Stimulated activated CD8-positive, alpha-beta memory T cell treated with anti-CD3 and anti-CD28 coated beads, Interleukin-15, amount 100 ng/mL, for 48 hours (primary cell): Measurements from ENCODE around the gene IKZF5.

ENCODE experiments used
- DNase-seq, 2 donors: peaks; one replicate each; pipeline ENCODE4 v3.0.0-alpha.2; 2020; ENCODE audit warnings: low read depth in 2 of 2

IKZF5 gene

DNA sequence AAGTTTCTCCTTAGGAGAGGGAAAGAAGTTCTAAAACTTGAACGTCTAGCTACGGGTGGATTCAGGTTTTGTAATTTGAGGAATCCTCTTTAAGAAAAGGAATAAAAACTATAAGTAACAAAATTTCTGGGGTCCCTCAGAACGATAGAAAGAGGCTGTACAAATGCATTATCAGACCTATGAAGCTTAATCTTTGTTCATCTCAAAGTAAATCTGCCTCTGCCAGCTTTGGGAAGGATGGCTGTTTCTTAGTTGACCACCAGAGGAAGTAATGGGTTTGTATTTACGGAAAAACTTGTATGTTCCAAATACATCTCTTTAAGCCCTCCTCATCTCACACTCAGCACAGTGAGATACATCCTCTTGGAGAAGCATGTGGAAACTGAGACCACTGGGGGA is 27.5 kb downstream of the IKZF5 start:
- DNase-seq, result no peak

DNA sequence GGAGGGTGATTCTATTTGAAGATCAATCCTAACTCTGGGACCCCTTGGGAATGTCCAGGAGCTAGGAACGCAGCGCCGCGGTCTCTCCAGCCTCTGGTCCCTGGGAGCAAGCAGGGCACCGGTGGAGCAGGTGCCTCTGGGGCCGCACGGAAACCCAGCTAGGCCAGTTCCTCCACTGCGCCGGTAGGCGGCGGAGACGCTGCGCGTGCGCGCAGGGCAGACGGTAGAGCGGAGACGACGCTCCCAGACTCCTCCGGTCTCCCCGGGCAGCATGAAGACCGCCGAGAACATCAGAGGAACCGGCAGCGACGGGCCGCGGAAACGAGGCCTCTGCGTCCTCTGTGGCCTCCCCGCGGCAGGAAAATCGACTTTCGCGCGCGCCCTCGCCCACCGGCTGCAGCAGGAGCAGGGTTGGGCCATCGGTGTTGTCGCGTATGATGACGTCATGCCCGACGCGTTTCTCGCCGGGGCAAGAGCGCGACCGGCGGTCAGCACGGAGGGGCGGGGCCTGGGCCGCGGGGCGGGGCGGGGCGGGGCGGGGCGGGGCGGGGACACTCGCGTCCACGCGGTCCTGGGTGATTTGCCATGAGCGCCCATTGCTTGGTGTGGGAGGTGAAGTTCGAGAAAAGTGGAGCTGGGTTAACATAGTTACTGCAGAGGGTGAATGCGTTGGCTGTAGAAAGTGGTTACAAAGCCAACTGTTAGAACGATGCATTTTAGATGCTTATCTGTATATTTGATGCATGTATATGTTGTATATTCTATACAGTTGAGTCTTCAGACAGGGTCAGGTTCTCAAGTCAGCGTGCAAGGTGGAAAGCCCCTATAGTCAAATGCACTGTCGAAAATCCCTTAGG is 28.2 kb downstream of the IKZF5 start, which contains the start of gene PSTK:
TSS of gene PSTK (plus strand) at position 193 of the 857 bp plus-strand sequence. CDS start at position 272, 79 bp downstream.
- DNase-seq, result peak; percentile 78 to 83

DNA sequence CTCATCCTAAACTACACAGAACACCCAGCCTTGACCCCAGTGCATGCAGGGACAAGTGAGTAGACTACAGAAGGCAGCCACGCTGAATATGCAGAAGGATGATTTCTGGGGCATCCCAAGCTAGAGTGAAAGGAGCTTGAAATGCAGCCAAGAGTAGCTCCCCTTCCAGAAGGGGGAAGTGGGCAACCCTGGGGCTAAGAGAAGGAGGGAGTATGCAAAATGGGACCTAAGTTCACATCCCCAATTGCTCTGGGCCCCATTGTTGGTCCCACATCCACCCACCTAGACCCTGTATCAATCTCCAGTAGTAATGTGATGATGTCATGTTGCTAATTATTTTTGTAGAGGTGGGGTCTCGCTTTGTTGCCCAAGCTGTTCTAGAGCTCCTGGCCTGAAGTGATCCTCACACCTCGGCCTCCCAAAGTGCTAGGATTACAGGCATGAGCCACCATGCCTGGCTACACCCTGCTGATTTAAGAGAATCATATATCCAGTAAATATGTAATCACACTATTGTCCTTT is 34.0 kb downstream of the IKZF5 start:
- DNase-seq, result no peak

DNA sequence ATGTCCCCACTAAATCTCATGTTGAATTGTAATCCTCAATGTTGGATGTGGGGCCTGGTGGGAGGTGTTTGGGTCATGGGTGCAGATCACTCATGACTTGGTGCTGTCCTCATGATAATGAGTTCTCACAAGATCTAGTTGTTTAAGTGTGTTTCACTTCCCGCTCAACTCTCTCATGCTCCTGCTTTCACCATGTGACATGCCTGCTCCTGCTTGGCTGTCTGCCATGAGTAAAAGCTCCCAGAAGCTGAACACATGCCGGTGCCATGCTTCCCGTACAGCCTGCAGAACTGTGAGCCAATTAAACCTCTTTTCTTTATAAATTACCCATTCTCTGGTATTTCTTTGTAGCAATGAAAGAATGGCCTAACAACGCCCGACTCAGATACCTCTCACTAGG is 34.6 kb downstream of the IKZF5 start:
- DNase-seq, result no peak

DNA sequence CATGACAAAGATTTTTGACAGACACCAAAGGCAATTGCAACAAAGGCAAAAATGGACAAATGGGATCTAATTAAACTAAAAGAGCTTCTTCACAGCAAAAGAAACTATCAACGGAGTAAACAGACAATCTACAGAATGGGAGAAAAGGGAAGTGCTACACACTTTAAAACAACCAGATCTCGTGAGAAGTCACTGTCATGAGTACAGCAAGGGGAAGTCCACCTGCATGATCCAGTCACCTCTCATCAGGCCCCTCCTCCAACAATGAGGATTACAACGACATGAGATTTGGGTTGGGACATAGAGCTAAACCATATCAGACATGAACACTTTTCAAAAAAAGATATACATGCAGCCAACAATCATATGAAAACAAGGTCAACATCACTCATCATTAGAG is 39.9 kb downstream of the IKZF5 start:
- DNase-seq, result no peak

DNA sequence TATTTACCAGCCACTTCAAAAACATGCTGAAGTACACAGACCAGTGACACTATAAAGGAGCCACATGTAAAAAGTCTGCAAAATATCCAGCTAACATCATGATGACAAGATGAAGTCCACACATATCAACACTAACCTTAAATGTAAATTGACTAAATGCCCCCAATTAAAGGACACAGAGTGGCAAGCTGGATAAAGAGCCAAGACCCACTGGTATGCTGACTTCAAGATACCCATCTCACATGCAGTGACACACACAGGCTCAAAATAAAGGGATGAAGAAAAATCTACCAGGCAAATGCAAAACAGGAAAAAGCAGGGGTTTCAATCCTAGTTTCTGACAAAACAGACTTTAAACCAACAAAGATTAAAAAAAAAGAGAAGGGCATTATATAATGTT is 41.7 kb downstream of the IKZF5 start:
- DNase-seq, result no peak

DNA sequence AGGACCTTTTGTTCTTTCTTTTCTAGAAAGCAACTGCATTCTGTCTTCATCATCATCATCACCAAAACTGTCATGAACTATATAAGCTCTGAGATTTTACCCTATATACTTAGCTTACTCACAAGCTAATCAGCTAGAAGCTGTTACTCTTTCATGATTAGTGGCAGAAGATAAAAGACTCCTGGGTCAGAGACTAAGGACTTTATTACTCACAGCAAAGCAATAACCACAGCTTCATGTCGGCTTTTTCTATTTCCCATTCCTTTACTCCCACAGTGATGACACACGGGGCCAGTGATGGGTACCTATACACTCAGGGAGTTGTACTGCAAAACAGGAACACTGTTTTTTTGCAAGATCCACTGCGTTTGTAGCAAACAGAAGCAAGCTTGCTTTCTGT is 46.2 kb downstream of the IKZF5 start:
- DNase-seq, result no peak

DNA sequence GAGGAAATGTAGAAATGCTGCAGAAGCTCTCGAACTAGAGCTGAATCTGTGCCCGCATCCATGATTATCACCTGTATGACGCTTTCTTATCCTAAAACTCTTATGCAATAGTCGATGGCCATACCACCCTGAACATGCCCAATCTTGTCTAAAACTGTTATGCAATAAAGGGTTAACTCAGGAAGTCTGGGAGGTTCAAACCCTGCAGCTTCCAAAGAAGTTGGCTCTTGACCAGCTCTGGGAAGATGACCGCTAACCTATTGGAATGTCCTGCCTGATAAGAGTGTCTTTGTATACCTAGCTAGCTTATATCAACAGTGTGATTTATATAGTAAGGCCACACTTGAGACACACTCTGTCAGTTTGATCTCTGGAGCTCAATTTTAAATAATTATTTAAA is 51.1 kb downstream of the IKZF5 start:
- no peak for DNase-seq

DNA sequence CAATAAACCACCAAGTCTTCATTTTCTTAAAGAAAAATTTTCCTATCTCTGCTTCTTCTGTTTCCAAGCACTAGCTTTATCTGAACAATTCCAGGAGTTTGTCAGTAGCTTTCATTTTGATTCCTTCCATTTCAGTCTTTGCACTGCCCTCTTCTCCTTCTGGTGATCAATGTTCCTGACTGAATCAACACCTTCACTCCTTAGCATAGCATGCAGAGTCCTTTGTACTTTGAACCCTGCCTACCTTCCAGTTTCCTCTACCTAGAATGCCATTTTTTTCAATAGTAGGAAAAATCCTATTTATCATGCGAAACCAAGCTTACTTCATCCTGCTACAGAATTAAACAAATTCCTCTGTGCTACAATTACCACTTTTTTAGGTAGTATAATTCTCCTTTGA is 52.7 kb downstream of the IKZF5 start:
- no peak for DNase-seq

DNA sequence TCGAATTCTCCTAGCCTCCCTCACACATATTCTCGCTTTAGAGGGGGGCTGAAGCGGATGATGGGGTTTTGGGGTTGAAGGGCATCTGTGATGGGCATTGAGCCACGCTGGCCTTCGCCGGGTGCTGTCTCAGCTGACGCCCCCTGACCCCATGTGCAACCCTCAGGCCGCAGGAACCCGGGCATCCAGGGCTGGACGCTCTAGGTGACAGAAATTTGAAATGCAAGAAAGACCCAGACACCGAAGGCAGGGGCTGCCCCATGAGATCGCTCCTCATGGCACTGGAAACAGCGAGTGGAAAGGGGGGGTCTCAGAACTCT is 53.9 kb downstream of the IKZF5 start:
- DNase-seq, result no peak

DNA sequence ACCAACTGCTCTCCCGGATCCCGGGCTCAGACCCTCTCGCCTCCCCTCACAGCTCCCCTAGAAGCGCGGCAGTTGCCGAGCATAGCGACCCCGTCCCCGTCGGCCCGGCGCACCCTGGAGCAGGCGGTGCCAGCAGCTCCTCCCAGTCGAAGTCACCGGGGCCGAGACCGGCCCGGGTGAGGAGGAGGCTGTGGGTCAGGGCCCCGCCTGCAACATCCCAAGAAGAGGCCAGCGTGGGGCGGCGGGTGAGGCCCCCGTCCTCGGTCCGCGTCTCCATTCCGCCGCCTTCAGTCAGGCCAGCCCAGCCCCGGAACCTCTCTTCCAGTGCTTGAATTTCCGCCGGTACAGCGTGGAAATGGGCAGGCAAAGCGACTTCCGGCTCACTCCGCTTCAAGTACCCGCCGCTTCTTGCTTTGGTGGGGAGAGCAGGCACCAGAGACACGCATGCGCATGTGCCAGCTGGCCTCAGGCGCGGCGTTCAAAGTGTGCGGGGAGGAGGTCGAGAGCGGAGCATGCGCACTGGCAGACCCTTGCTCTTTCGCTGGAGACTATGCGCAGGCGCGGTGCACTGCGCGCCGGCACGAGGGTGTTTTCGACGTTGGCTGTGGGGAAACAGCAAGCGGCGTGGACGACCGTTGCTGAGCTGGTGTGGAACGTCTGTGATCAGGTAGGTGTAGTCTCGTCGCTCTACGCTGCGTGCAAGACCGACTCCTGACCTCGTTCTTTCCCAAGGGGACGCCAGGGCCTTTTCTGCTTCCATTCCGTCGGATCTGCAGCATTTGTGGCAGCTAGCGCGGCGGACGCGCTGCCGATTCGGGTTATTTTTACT is 54.5 kb downstream of the IKZF5 start, which contains the start of gene C10orf88:
TSS of gene C10orf88 (minus strand) at position 326 of the 829 bp plus-strand sequence. CDS start at position 277, 49 bp downstream.
- DNase-seq, result peak; percentile 96 to 97

DNA sequence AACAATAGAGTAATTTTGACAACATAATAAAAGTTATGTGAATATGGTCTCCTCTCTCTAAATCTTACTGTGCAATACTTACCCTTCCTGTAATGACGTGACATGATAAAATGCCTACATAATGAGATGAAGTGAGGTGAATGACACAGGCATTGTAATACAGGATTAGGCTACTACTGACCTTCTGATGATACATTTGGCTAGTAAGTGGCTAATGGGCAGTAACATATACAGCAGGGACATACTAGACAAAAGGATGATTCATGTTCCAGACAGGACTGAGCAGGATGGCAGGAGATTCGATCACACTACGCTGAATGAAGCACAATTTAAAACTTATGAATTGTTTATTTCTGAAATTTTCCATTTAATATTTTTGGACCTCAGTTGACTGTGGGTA is 59.3 kb downstream of the IKZF5 start:
- no peak for DNase-seq
